NCI-H187 treated with DMSO at 0.1 percent for 48 hours (cell line): Measurements from ENCODE around the gene ZFYVE28.
"Not testable (repeated sequence)": the region's sequence is repeated elsewhere in the genome, so short reads cannot be mapped to it uniquely, and the experiment has no call there.

Source experiments
- DNase-seq: peaks from one replicate; lab custom pipeline; 2025; lab: John Stamatoyannopoulos, UW

ZFYVE28 gene

DNA sequence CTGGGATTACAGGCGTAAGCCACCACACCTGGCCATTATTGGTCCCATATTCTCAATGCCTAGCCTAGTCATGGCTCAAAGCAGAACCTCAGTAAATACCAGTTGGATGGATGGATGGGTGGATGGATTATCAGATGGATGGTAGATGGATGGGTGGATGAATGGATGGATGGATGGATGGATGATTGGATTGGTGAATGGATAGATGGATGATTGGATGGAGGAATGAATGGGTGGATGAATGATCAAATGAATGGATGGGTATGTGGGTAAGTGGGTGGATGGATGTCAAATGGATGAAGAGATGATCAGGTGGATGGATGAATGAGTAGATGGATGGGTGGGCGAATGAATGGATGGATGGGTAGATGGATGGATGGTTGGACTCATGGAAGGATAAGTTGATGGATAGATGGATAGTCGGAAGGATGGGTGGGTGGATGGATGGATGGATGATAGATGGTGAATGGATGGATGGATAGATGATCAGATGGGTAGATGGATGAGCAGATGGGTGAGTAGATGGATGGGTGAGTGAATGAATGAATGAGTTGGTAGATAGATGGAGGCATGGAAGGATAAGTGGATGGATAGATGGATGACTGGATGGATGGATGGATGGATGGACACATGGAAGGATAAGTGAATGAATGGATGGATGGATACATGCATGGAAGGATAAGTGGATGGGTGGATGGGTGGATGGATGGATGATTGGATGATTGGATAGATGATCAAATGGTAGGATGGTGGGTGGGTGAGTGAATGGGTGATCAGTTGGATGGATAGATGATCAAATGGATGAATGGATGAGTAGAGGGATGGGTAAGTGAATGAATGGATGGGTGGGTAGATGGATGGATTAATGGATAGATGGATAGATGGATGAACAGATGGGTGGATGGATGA is 28.5 kb upstream of the ZFYVE28 start:
- DNase-seq: no peak

GRCh38 chr4:2445571-2445970 is 27.1 kb upstream of the ZFYVE28 start:
- DNase-seq: no peak

- no peak for DNase-seq
Observed at GRCh38 chr4:2445130-2445529, 26.7 kb upstream of the ZFYVE28 start.

DNA sequence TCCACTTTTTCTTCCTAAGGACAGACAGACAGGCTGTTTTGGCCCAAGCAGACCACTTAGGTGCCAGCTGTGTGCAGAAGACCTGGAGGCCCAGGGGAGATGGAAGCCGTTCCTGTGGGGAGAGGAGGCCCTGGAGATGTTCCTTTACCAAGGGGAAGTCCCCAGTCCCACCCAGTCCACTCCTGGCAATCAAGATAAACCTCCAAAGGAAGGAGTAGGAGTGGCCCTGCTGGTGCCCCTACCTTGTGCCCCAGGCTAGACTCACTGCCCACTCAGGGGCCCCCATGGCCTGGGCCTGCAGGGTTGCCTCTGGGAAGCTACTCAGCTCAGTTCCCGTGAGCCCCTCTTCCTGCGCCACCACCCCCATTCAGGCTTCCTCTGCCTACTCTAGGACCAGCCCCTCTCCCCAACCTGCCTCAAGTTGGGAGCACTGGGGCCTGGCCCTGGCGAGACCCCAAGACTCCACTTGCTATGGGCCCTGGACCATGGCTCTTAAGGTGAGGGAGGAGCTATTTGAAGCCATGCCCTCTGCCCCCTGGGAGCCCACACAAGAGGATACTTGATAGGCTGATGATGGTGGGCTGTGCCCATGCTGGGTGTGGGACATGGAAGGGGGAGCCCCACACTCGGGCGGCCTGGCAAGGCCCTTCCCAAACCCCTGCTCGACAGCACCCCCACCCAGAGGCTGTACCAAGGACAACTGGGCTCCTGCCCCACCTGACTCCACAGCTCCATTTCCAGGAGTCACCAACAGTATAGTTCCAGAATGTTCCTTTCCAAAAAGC is 25.7 kb upstream of the ZFYVE28 start:
- no peak for DNase-seq

GRCh38 chr4:2443061-2443730 is 24.8 kb upstream of the ZFYVE28 start:
- no peak for DNase-seq

DNA sequence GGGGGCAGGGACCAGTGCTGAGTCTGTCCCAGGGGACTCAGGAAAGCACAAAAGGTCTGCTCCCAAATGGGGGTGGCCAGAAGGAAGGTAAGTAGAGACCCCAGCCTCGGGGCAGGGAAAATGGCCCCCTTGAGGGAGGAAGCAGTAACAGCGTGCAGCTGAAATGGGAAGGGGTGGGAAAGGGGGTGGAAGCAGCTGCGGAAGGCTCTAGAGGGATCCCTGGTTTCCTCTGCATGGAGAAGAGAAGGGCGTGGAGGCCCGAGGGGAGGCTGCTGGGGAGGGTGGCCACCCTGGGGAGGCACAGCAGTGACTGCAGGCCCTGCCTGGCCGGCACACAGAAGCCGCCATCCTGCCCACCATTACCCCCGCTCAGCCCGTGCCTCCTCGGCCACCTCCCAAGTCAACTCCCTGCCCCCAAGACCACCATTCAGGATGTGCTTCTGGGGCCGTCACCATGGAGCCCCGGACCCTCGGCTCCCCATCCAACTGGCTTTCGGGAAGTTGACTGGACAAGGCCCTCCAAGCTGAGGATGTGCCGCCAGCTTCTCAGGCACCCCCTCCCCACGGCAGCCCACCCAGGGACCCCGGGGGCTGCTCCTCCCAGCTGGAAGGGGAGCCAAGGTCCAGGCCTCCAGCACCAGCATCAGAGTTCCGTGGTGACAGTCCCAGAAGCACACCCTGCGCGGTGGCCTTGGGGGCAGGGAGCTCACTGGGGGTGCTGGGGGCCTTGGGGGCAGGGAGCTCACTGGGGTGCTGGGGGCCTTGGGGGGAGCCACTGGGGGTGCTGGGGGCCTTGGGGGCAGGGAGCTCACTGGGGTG is 23.9 kb upstream of the ZFYVE28 start:
- no peak for DNase-seq

DNA sequence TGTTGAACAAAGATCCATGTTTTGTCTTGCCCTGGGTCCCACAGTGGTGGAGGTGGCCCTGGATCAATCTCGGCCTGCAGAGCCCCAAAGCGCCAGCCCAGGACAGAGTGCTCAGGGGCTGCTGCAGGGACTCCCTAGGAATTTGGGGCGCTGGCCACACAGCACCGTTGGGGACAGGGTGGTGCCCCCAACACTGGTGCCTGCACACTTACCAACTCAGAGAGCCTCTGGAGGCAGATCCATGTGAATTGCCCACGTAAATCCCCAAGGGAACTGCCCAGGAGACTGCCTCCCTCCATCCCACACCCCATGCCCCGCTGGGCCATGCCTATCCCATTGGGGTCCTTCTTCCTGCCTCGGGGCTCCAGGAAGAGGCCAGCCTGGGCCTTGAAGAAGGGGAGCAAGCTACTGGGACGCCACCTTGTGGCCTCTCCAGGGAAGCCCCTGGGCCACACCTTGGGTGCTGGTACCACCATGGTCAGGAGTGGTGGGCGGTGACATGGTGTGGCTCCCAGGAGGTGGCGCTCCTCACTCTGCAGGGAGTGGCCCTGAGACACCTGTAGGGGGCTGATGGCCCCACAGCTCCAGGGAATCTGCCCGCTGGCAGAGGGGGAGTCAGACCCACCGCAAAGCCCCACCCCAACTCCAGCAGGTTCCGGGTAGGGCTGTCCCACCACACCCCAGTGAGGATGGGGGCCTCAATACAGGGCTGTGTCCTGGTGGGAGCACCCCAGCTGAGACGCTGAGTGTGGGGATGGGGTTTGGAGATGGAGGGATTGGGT is 23.1 kb upstream of the ZFYVE28 start:
- no peak for DNase-seq

DNA sequence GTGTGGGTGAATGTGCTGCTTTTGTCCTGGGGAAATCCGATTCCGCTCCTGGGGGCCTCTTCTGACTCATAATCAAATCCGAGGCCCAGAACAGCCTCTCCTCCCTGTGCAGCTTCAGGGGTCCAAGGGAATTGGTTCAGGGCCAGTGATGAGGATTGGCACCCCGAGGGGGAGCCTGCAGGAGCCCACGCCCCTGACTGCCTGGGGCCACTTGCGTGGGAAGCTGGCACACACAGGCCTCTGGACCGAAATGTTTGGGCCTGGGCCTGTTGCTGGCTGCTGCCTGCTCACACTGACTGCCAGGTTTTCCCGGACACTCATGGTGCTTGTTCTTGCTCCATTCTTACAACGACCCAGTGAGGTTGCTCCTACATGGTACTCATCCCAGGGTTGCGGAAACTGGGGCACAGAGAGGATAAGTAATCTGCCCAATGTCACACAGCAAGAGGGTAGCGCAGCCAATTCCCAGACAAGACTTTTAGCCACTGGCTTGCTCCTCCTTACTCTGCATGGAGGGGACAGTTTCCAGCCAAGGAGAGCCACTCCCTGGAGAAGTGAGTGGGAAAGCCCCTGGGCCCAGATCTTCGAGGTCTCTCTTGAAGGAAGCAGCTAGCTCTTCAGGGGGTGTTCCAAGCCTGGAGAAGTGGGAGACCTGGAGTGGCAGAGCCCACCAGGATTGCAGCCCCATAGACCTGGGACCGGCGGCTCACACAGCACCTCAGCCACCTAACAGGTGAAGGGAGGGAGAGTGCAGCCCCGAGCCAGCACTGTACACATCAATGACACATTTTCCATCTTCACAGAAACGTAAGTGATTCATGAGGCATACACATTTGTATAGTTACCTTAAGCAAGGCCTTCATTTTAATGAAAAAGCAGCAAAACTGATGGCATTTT is 20.6 kb upstream of the ZFYVE28 start:
- no peak for DNase-seq

DNA sequence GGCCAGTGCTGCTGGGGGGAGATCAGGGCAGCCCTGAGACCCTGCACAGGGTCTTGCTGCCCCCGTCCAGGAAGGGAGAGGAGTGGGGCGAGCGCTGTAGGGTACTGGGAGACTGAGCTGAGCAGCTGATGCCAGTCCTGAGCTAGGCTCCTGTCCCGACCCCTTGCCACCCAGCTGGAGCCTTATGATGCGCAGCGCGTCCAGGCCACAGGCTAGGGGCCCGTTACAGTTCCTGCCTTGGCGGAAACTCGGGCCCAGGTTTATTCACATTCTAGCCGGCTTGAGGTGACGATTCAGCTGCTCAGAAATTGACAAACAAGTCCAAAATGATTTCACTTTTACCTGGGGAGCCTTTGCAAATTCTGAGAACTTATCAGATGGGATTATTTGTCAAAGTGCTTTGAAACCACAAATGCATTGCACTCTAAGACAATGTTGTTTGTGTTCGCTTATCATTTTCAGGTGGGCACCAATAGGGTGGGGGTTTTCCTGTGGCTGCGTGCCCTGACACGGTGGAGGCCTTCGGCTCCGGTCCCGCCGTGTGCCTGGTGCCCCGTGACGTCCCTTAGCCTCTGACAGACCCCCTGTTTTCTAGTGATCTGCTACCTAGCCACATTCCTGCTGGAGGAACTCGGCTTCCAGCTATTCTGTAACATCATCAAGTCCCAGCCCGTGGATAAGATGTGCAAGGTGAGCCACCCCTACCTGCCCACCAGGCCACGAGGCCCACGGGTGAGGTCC is 19.2 kb upstream of the ZFYVE28 start:
- no peak for DNase-seq

- DNase-seq: no peak
Observed at GRCh38 chr4:2436761-2437474, 18.5 kb upstream of the ZFYVE28 start.

- DNase-seq: no peak
Observed at GRCh38 chr4:2436301-2436700, 17.9 kb upstream of the ZFYVE28 start.

GRCh38 chr4:2434420-2434819 is 16.0 kb upstream of the ZFYVE28 start:
- no peak for DNase-seq

- no peak for DNase-seq
Observed at GRCh38 chr4:2433609-2434350, 15.3 kb upstream of the ZFYVE28 start.

DNA sequence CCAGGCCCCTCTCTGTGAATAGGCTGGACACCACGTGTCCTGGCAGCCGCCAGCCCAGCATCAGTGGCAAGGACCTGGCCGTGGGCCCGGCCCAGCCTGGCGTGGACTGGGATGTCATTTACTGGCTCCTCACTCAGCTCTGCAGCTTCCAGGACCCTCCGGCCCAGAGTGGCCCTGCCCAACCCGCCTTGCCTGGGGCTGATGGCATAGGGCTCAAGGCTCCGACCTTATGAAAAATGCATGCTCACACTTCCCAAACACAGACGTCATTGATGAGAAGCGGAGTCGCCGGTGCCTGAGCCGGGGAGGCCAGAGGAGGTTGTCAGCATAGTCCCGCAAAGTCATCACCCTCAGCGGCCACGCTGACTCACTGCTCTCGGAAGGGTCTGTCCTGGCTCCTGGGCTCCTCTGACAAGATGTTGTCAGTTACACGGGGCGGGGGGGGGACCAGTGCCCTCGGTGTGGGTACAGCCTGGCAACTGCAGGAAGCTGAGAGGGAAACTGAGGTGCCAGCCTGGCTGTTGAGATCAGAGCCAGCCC is 14.6 kb upstream of the ZFYVE28 start:
- DNase-seq: no peak

DNA sequence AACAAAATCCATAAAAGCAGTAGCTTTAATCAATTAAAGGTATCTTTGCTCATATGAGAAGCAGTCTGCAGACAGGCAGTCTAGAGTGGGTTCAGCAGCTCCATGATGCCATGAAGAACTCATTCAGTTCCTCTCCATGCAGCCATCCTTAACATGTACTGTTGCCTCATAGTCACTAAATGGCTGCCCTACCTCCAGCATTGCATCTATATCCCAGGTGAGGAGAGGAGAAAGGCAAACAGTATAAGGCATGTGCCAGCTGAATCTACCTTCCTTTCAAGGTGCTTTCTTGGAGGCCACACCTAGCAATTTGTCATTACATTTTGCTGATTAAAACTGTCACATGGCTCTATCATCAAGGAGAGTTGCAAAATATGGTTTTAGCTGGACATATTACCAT is 13.6 kb upstream of the ZFYVE28 start:
- no peak for DNase-seq

- DNase-seq: not testable (repeated sequence)
Observed at GRCh38 chr4:2429945-2430757, 11.7 kb upstream of the ZFYVE28 start.
